H9 (cell line): ENCODE results near the gene ZNF33A. TPM values are rescaled to one million over a fixed set of nuclear protein-coding genes. Genes with fewer than 3 reads are reported as not detected.

Experiments used
- DNase-seq: peaks from one replicate; pipeline ENCODE4 v3.0.0-alpha.2; 2017
- H2AFZ ChIP-seq: one replicate; pipeline ENCODE4 v1.6.1; 2013; ENCODE audit warnings: mild to moderate bottlenecking, low read length, control low read depth, moderate library complexity
- H2AK5ac ChIP-seq: 2 replicates; pipeline ENCODE4 v1.6.1; 2013; ENCODE audit warnings: low read length, control low read depth, mixed read lengths; ENCODE audit not compliant: insufficient read length
- H2BK120ac ChIP-seq: one replicate; pipeline ENCODE4 v1.6.1; 2013; ENCODE audit warnings: low read depth, mild to moderate bottlenecking, low read length, control low read depth, inconsistent platforms; ENCODE audit not compliant: poor library complexity, severe bottlenecking
- H2BK12ac ChIP-seq: 2 replicates; pipeline ENCODE4 v1.6.1; 2013; ENCODE audit warnings: low read length, control low read depth, mixed read lengths, low read depth; ENCODE audit not compliant: insufficient read length
- H2BK15ac ChIP-seq: 2 replicates; pipeline ENCODE4 v1.6.1; 2013; ENCODE audit warnings: low read depth, low read length, control low read depth
- H2BK20ac ChIP-seq: one replicate; pipeline ENCODE4 v1.6.1; 2013; ENCODE audit warnings: low read depth, mild to moderate bottlenecking, low read length, control low read depth, inconsistent platforms; ENCODE audit not compliant: poor library complexity, severe bottlenecking
- H2BK5ac ChIP-seq: 2 replicates; pipeline ENCODE4 v1.6.1; 2013; ENCODE audit warnings: low read length, control low read depth, mixed read lengths; ENCODE audit not compliant: insufficient read length
- H3K14ac ChIP-seq: 2 replicates; pipeline ENCODE4 v1.6.1; 2013; ENCODE audit warnings: low read length, control low read depth; ENCODE audit not compliant: insufficient read depth
- H3K18ac ChIP-seq: 2 replicates; pipeline ENCODE4 v1.6.1; 2013; ENCODE audit warnings: low read depth, mild to moderate bottlenecking, mixed read lengths, low read length, control low read depth; ENCODE audit not compliant: insufficient read length
- H3K23ac ChIP-seq: 2 replicates; pipeline ENCODE4 v1.6.1; 2013; ENCODE audit warnings: low read length, control low read depth, mixed read lengths, low read depth; ENCODE audit not compliant: insufficient read length
- H3K23me2 ChIP-seq: 2 replicates; pipeline ENCODE4 v1.6.1; 2013; ENCODE audit warnings: low read depth, mild to moderate bottlenecking, mixed read lengths, low read length, control low read depth; ENCODE audit not compliant: insufficient read length, poor library complexity, severe bottlenecking
- H3K27ac ChIP-seq: 2 replicates; pipeline ENCODE4 v1.5.1; 2013; ENCODE audit warnings: low read length, control low read depth, mixed read lengths, low read depth; ENCODE audit not compliant: insufficient read length
- H3K27me3 ChIP-seq: 2 replicates; pipeline ENCODE4 v1.6.1; 2013; ENCODE audit warnings: low read length, control low read depth, inconsistent platforms; ENCODE audit not compliant: insufficient read depth
- H3K4ac ChIP-seq: 2 replicates; pipeline ENCODE4 v1.6.1; 2013; ENCODE audit warnings: low read depth, mild to moderate bottlenecking, control low read depth, inconsistent platforms, low read length, moderate library complexity
- H3K4me1 ChIP-seq: 2 replicates; pipeline ENCODE4 v1.6.1; 2013; ENCODE audit warnings: low read length, control low read depth, inconsistent platforms; ENCODE audit not compliant: insufficient read depth
- H3K4me2 ChIP-seq: 2 replicates; pipeline ENCODE4 v1.6.1; 2013; ENCODE audit warnings: low read length, control low read depth, mixed read lengths; ENCODE audit not compliant: insufficient read length, insufficient read depth
- H3K56ac ChIP-seq: 2 replicates; pipeline ENCODE4 v1.6.1; 2013; ENCODE audit warnings: low read depth, mild to moderate bottlenecking, mixed read lengths, low read length, control low read depth; ENCODE audit not compliant: insufficient read length
- H3K79me1 ChIP-seq: 2 replicates; pipeline ENCODE4 v1.6.1; 2013; ENCODE audit warnings: low read depth, mild to moderate bottlenecking, moderate library complexity, low read length, control low read depth, inconsistent platforms; ENCODE audit not compliant: insufficient read depth, poor library complexity, severe bottlenecking
- H3K79me2 ChIP-seq: 2 replicates; pipeline ENCODE4 v1.6.1; 2013; ENCODE audit warnings: low read length, control low read depth, inconsistent platforms; ENCODE audit not compliant: insufficient read depth
- H3K9ac ChIP-seq: 2 replicates; pipeline ENCODE4 v1.6.1; 2013; ENCODE audit warnings: low read length, control low read depth, mixed read lengths; ENCODE audit not compliant: insufficient read length; ENCODE audit errors: extremely low read depth
- H3K9me3 ChIP-seq: one replicate; pipeline ENCODE4 v1.6.1; 2013; ENCODE audit warnings: low read depth, low read length, inconsistent platforms; ENCODE audit not compliant: control insufficient read depth
- H3T11ph ChIP-seq: one replicate; pipeline ENCODE4 v1.6.1; 2013; ENCODE audit warnings: mild to moderate bottlenecking, low read length, control low read depth, inconsistent platforms
- H4K20me1 ChIP-seq: one replicate; pipeline ENCODE4 v1.6.1; 2013; ENCODE audit not compliant: control insufficient read depth, insufficient read length, insufficient read depth
- H4K5ac ChIP-seq: 2 replicates; pipeline ENCODE4 v1.6.1; 2013; ENCODE audit warnings: low read depth, mild to moderate bottlenecking, mixed read lengths, low read length, control low read depth; ENCODE audit not compliant: insufficient read length
- H4K8ac ChIP-seq: replicated peaks from 2 replicates; pipeline ENCODE4 v1.6.1; 2013; ENCODE audit warnings: low read length, control low read depth, mixed read lengths, low read depth; ENCODE audit not compliant: insufficient read length
- H4K91ac ChIP-seq: 2 replicates; pipeline ENCODE4 v1.6.1; 2013; ENCODE audit warnings: low read depth, mild to moderate bottlenecking, moderate library complexity, mixed read lengths, low read length, control low read depth; ENCODE audit not compliant: insufficient read length
- H3K27ac Mint-ChIP-seq, 3 experiments: 2 replicates in 2 of 3; 3 replicates in 1 of 3; pipeline ENCODE4 v1.8.0; 2020 to 2021; ENCODE audit warnings: mixed read lengths in 3 of 3, mild to moderate bottlenecking in 1 of 3, moderate library complexity in 1 of 3
- H3K27me3 Mint-ChIP-seq: 2 replicates; pipeline ENCODE4 v1.8.0; 2021; ENCODE audit warnings: low read depth, mild to moderate bottlenecking, moderate library complexity, mixed read lengths
- H3K36me3 Mint-ChIP-seq, 3 experiments: 2 replicates in 2 of 3; 3 replicates in 1 of 3; pipeline ENCODE4 v1.8.0; 2020 to 2021; ENCODE audit warnings: low read depth in 3 of 3, mixed read lengths in 3 of 3; ENCODE audit not compliant: insufficient read depth in 1 of 3
- H3K4me1 Mint-ChIP-seq, 2 experiments: 2 replicates each; pipeline ENCODE4 v1.8.0; 2020; ENCODE audit warnings: mixed read lengths in 2 of 2
- H3K4me3 Mint-ChIP-seq, 2 experiments: 2 replicates in 1 of 2; 3 replicates in 1 of 2; pipeline ENCODE4 v1.8.0; 2020 to 2021; ENCODE audit warnings: mild to moderate bottlenecking in 2 of 2, mixed read lengths in 2 of 2, moderate library complexity in 1 of 2
- H3K9me3 Mint-ChIP-seq, 2 experiments: 2 replicates in 1 of 2; 3 replicates in 1 of 2; pipeline ENCODE4 v1.8.0; 2020; ENCODE audit warnings: mild to moderate bottlenecking in 2 of 2, mixed read lengths in 2 of 2, moderate library complexity in 1 of 2
- CTCF ChIP-seq: fragments of 200-600 bp; sonication (generic); conservative IDR thresholded peaks from 3 replicates; pipeline ENCODE4 v1.8.0; 2021; ENCODE audit warnings: antibody characterized with exemption, mild to moderate bottlenecking
- WGBS: extraction: QIAGEN DNeasy Blood & Tissue Kit; methylation state at CpG from one replicate; pipeline ENCODE4 v1.1.7; 2013; ENCODE audit warnings: missing lambda C conversion rate, low lambda C conversion rate, mixed read lengths; ENCODE audit not compliant: insufficient read length; ENCODE audit errors: extremely low coverage; 5-methylcytosine and 5-hydroxymethylcytosine counted together
- total RNA-seq: library from RNA; stranded (reverse); gene quantifications from 2 replicates; pipeline ENCODE4 v1.2.1, GENCODE V29; 2021

Gene ZNF33A
- total RNA-seq, 1 experiment from 2014 or later = 42.7 TPM

GRCh38 chr10:38038107-38038931 is 27.8 kb downstream of the ZNF33A start:
- no peak overlapping the region for H4K8ac ChIP-seq
- Mint-ChIP-seq H3K9me3 (peaks cover 0 to 17% of the 10 kb centered on the region in 2 experiments; a peak in 4 of 5 replicates), H3K4me3 (no peak overlapping the region), H3K27me3 (no peaks in the 10 kb centered on the region), H3K4me1 (no peaks in the 10 kb centered on the region), H3K27ac (no peak overlapping the region), H3K36me3 (peaks cover 59 to 64% (median 63%) of the 10 kb centered on the region in 3 experiments)
- H4K5ac ChIP-seq = no peak overlapping the region
- no peak overlapping the region for H2AFZ ChIP-seq
- H3K27me3 ChIP-seq = no peaks in the 10 kb centered on the region
- no peaks in the 10 kb centered on the region for H3K4me1 ChIP-seq
- no peak overlapping the region for H3K4ac ChIP-seq
- H3K23ac ChIP-seq = no peak overlapping the region
- no peak overlapping the region for H3T11ph ChIP-seq
- no peak overlapping the region for H3K18ac ChIP-seq
- H3K23me2 ChIP-seq = no peaks in the 10 kb centered on the region
- TF ChIP-seq CTCF = no peak
- no peak overlapping the region for H2BK15ac ChIP-seq
- no peak for DNase-seq
- WGBS = no CpG with 5 or more reads among the region's 7 CpGs
- H3K9me3 ChIP-seq = no peaks in the 10 kb centered on the region
- no peak overlapping the region for H3K9ac ChIP-seq
- H3K79me2 ChIP-seq = no peaks in the 10 kb centered on the region
- no peak overlapping the region for H3K14ac ChIP-seq
- H3K27ac ChIP-seq = no peak overlapping the region
- H2AK5ac ChIP-seq = no peak overlapping the region
- no peaks in the 10 kb centered on the region for H3K79me1 ChIP-seq
- no peak overlapping the region for H3K56ac ChIP-seq
- no peak overlapping the region for H2BK12ac ChIP-seq
- H2BK20ac ChIP-seq = no peak overlapping the region
- no peak overlapping the region for H2BK5ac ChIP-seq
- no peak overlapping the region for H4K91ac ChIP-seq
- H4K20me1 ChIP-seq = no peaks in the 10 kb centered on the region
- H2BK120ac ChIP-seq = no peak overlapping the region
- no peak overlapping the region for H3K4me2 ChIP-seq
